Large intestine (tissue), 3 donors: Measurements from ENCODE around the gene FTO. TPM values are rescaled to one million over a fixed set of nuclear protein-coding genes. Genes with fewer than 3 reads are reported as not detected.

Source experiments
- DNase-seq, 2 donors: peaks; one replicate each; pipeline versions ENCODE4 v3.0.0 to v3.0.0-alpha.2; 2013
- H3K27ac ChIP-seq: one replicate; pipeline ENCODE4 v1.5.1; 2013; ENCODE audit warnings: low read length
- H3K27me3 ChIP-seq: 2 replicates; pipeline ENCODE4 v1.6.1; 2013; ENCODE audit warnings: low read length; ENCODE audit not compliant: control insufficient read depth, insufficient read depth
- H3K36me3 ChIP-seq: 2 replicates; pipeline ENCODE4 v1.6.1; 2013; ENCODE audit warnings: low read length; ENCODE audit not compliant: control insufficient read depth, insufficient read depth
- H3K4me1 ChIP-seq: one replicate; pipeline ENCODE4 v1.6.1; 2013; ENCODE audit warnings: low read length; ENCODE audit not compliant: control insufficient read depth, insufficient read depth
- H3K4me3 ChIP-seq: one replicate; pipeline ENCODE4 v1.5.1; 2013; ENCODE audit warnings: low read length
- H3K9me3 ChIP-seq: one replicate; pipeline ENCODE4 v1.6.1; 2013; ENCODE audit warnings: mild to moderate bottlenecking, low read depth, low read length, moderate library complexity; ENCODE audit not compliant: control insufficient read depth
- WGBS: methylation state at CpG from one replicate; pipeline ENCODE4 v1.1.5; 2013; ENCODE audit warnings: low lambda C conversion rate; ENCODE audit not compliant: insufficient coverage; 5-methylcytosine and 5-hydroxymethylcytosine counted together
- polyA plus RNA-seq: library from polyadenylated mRNA; unstranded; fragments of 120-200 nt; gene quantifications from one replicate; pipeline ENCODE4 v1.2.1, GENCODE V29; 2013

The FTO gene
- polyA plus RNA-seq, 1 donor = 43.1 TPM

- Histone ChIP-seq H3K27ac (no peak overlapping the region), H3K9me3 (no peaks in the 10 kb centered on the region), H3K4me1 (no peaks in the 10 kb centered on the region), H3K36me3 (no peaks in the 10 kb centered on the region), H3K4me3 (no peak overlapping the region), H3K27me3 (peaks cover 14% of the 10 kb centered on the region)
- WGBS = 67% methylated on average over 1 of the region's 19 CpGs
- no peak for DNase-seq
Measured at GRCh38 chr16:54160939-54161897, 457.3 kb downstream of the FTO start.

DNA sequence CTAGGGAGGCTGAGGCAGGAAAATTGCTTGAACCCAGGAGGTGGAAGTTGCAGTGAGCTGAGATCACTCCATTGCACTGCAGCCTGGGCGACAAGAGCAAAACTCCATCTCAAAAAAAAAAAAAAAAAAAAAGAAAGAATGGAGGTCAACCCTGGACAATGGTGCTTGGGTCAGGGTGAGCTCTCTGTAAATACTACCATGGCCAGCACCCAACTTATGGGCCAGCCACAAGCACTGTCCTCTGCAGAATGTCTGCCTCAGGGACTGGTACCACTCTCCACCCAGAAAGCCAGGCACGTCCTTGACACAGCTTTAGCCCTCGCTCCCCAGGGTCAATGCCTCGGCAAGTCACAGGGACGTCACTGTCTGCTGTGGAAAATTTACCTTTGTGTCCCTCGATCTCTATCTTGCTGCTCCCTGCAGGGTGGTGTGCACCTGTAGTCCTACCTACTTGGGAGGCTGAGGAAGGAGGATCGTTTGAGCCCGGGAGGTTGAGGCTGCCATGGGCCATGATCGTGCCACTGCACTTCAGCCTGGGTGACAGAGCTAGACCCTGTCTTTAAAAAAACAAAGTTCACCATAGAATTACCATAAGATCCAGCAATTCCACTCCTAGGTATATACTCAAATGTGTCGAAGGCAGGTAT lies 459.4 kb downstream of the FTO start:
- Histone ChIP-seq H3K27ac (no peak overlapping the region), H3K4me1 (no peaks in the 10 kb centered on the region), H3K36me3 (no peaks in the 10 kb centered on the region), H3K27me3 (peaks cover 18% of the 10 kb centered on the region), H3K9me3 (no peaks in the 10 kb centered on the region), H3K4me3 (no peak overlapping the region)
- WGBS = no CpG with 5 or more reads among the region's 10 CpGs
- no peak for DNase-seq

DNA sequence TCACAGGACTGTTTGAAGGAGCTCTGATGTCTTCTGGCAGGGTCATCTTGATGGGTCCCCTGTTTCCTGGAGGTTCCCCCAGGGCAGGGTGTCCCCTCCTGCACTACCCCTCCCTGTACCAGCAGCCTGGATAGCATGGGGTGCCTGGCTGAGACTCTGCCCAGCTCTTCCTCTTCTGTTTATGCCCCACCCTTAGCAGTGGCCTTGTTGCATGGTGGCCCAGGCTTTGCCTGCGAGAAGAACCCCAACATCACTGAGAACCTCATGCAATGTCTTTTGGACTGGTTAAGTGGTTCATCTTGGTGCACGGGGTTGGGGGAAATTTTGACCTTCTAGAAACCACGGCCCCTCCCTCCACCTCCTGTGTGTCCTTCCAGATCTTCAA lies 460.8 kb downstream of the FTO start:
- H3K27ac ChIP-seq = no peak overlapping the region
- H3K27me3 ChIP-seq = peaks cover 32% of the 10 kb centered on the region
- no peak overlapping the region for H3K4me3 ChIP-seq
- WGBS = no CpG with 5 or more reads among the region's 3 CpGs
- H3K4me1 ChIP-seq = no peaks in the 10 kb centered on the region
- no peaks in the 10 kb centered on the region for H3K9me3 ChIP-seq
- DNase-seq = no peak
- H3K36me3 ChIP-seq = no peaks in the 10 kb centered on the region

- Histone ChIP-seq H3K36me3 (no peaks in the 10 kb centered on the region), H3K4me3 (no peak overlapping the region), H3K4me1 (no peaks in the 10 kb centered on the region), H3K27ac (no peak overlapping the region), H3K27me3 (peaks cover 34% of the 10 kb centered on the region), H3K9me3 (no peaks in the 10 kb centered on the region)
- DNase-seq = no peak
- 80% methylated on average over 1 of the region's 12 CpGs for WGBS
Measured at GRCh38 chr16:54165174-54165911, 461.4 kb downstream of the FTO start.

GRCh38 chr16:54165912-54166865 lies 462.2 kb downstream of the FTO start:
- WGBS = no CpG with 5 or more reads among the region's 8 CpGs
- Histone ChIP-seq H3K36me3 (no peaks in the 10 kb centered on the region), H3K27ac (no peak overlapping the region), H3K9me3 (no peaks in the 10 kb centered on the region), H3K4me3 (no peak overlapping the region), H3K4me1 (no peaks in the 10 kb centered on the region), H3K27me3 (peaks cover 42% of the 10 kb centered on the region)
- DNase-seq = no peak

- H3K27me3 ChIP-seq = peaks cover 68% of the 10 kb centered on the region
- H3K9me3 ChIP-seq = no peaks in the 10 kb centered on the region
- no peak overlapping the region for H3K27ac ChIP-seq
- H3K36me3 ChIP-seq = no peaks in the 10 kb centered on the region
- DNase-seq = no peak
- no peaks in the 10 kb centered on the region for H3K4me1 ChIP-seq
- no peak overlapping the region for H3K4me3 ChIP-seq
- no CpG with 5 or more reads among the region's 5 CpGs for WGBS
Measured at GRCh38 chr16:54169112-54169511, 465.2 kb downstream of the FTO start.

DNA sequence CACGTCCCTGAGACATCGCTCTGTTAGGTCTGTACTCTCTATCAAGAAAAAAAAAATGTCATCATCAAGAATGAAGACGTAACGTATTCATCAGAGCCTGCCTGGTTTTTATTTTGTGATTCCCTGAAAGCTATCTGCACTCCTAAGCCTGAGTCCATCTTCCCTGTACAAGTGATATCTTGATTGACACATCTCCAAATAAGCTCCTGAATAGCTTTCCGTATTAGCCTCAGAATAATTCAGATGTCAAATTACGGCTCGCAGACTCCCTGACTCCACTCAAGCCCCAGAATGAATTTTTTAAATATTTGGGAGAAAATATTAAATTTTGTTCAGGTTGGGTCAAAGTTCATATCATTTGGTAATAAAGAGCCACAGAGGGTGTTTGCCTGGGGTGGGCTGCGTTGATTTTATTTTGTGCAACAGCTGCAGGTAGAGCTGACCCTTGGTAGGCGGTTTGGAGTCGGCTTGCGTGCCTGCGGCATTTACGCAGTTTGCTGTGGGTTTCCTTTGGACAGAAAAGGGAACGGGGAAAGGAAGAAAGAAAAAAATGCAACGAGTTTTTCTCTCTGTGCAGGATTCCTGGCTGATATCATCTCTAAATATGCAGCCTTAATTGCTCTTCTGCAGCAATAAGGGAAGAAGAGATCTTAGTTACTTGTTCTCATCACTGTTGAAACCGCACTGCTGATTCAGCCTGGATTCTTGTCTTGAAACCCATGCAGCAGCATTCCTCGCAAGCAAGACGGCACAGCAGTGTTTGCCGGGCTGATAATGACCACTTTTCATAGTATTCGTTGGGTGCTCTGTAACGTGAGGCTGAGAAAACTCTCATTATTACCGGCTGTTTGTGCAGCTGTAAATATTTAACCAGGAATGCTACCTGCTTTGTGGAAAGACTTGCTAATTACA lies 467.9 kb downstream of the FTO start:
- no peak overlapping the region for H3K4me3 ChIP-seq
- H3K27me3 ChIP-seq = peaks cover 88% of the 10 kb centered on the region
- peaks cover 2% of the 10 kb centered on the region for H3K4me1 ChIP-seq
- no peaks in the 10 kb centered on the region for H3K36me3 ChIP-seq
- 0% methylated on average over 1 of the region's 22 CpGs for WGBS
- peak in 1 of 2 donors; percentile 27 for DNase-seq
- no peaks in the 10 kb centered on the region for H3K9me3 ChIP-seq
- H3K27ac ChIP-seq = no peak overlapping the region

DNA sequence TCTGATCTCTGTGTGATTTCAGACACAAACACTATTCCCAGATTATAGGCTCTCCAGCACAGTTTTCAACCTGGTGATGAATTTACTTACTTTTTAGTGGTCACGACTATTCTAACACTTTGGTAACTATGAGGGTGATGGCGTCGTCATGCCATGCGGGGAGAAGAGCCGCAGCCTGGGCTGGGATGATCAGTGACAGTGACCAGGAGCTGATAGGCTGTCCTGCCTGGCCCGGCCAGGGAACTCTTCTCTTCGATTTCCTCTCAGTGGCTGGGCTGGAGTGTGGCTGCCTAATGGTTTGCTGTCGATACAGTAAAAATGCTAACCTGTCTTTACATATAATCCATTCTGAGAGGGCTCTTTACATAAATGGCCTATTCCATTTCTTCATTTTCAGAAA lies 469.5 kb downstream of the FTO start:
- H3K9me3 ChIP-seq = no peaks in the 10 kb centered on the region
- H3K4me3 ChIP-seq = no peak overlapping the region
- H3K27me3 ChIP-seq = peaks cover 97% of the 10 kb centered on the region
- H3K36me3 ChIP-seq = no peaks in the 10 kb centered on the region
- no peak for DNase-seq
- no CpG with 5 or more reads among the region's 8 CpGs for WGBS
- H3K4me1 ChIP-seq = peaks cover 2% of the 10 kb centered on the region
- H3K27ac ChIP-seq = no peak overlapping the region

DNA sequence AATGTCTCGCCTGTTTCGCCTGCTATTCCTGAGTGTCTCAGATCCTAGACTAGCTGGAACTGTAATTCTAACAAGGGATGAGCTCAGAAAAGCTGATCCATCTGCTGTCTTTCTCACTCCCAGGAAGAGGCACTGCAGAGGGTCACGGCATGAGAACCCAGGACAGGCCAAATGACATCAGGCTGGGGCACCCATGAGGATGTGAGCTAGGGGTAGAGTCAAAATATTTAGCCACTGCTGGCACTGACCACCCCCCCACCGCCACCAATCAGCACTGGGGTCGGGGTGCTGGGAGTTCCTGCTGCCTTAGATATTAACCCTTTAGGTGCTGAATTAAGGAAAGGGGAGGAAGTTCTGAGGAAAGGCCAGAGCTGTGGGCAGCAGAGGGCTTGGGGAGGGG lies 470.2 kb downstream of the FTO start:
- Histone ChIP-seq H3K9me3 (no peaks in the 10 kb centered on the region), H3K36me3 (no peaks in the 10 kb centered on the region), H3K4me1 (peaks cover 2% of the 10 kb centered on the region), H3K4me3 (no peak overlapping the region), H3K27ac (no peak overlapping the region), H3K27me3 (peaks cover 95% of the 10 kb centered on the region)
- no CpG with 5 or more reads among the region's 5 CpGs for WGBS
- DNase-seq = no peak
